Activated B cell treated with CpG ODN at 0.5 μM for 24 hours (primary cell): ENCODE data around the gene MB21D2. TPM values are rescaled to one million over a fixed set of nuclear protein-coding genes. Genes with fewer than 3 reads are reported as not detected.
A peak's percentile ranks its signal among the peaks of the same experiment; 100 is the strongest.

Experiments
- ATAC-seq: fragments of 200-7000 bp; cut with Tn5 transposase; one replicate; pipeline ENCODE4 v1.10.0; 2021; ENCODE audit warnings: low read depth, mild to moderate bottlenecking, moderate library complexity
- CTCF ChIA-PET: fragments of 350-600 bp; sonication (Branson Sonifier 250); formaldehyde crosslinking; loops from one replicate; lab custom pipeline; 2021; ENCODE audit warnings: antibody characterized with exemption; lab: Charles Lee
- POLR2A ChIA-PET: fragments of 350-600 bp; sonication (Branson Sonifier 250); formaldehyde crosslinking; loops from one replicate; lab custom pipeline; 2021; ENCODE audit warnings: antibody characterized with exemption; lab: Charles Lee
- DNase-seq: peaks from one replicate; pipeline ENCODE4 v3.0.0; 2022
- H3K27ac Mint-ChIP-seq: one replicate; pipeline ENCODE4 v1.8.0; 2020; ENCODE audit warnings: mixed read lengths
- H3K27me3 Mint-ChIP-seq: one replicate; pipeline ENCODE4 v1.8.0; 2021; ENCODE audit warnings: mixed read lengths
- H3K36me3 Mint-ChIP-seq: one replicate; pipeline ENCODE4 v1.8.0; 2021; ENCODE audit warnings: low read depth, mixed read lengths
- H3K4me1 Mint-ChIP-seq: one replicate; pipeline ENCODE4 v1.8.0; 2021; ENCODE audit warnings: mixed read lengths
- H3K4me3 Mint-ChIP-seq: one replicate; pipeline ENCODE4 v1.8.0; 2020; ENCODE audit warnings: mild to moderate bottlenecking, mixed read lengths
- H3K9me3 Mint-ChIP-seq: one replicate; pipeline ENCODE4 v1.8.0; 2020; ENCODE audit warnings: mixed read lengths
- intact Hi-C: fragments of 100-400 bp; cut with micrococcal nuclease; formaldehyde crosslinking; loops from one replicate; pipeline ENCODE4 v1.15.1; 2024
- total RNA-seq: library from RNA; stranded (reverse); gene quantifications from 2 replicates; pipeline ENCODE4 v1.2.3, GENCODE V29; 2022
- TF ChIP-seq, protein P1 (sequence below): fragments of 200-600 bp; IDR thresholded peaks from one replicate; pipeline ENCODE4 v1.8.0; 2022; ENCODE audit warnings: antibody characterized with exemption, mild to moderate bottlenecking

Gene MB21D2
- total RNA-seq, 1 donor from 2014 or later = 0.09 TPM

DNA sequence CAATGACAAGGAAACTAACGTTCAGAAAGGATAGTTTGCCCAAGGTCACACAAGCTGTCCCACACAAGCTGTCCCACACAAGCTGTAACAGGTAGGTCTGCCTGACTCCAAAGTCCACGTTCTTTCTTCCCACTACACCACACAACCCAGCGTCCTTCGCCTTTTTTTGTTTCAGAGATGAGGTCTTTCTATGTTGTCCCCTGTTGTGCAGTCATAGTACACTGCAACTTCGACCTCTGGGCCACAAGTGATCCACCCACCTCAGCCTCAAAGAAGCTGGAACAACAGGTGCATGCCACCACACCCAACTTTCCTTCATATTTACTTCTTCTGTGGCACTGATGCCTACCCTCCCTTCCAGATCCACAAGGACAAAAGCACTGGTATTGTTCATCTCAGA lies 21.4 kb downstream of the MB21D2 start:
- Mint-ChIP-seq H3K27me3 (peaks cover 8% of the 10 kb centered on the region), H3K4me3 (no peak overlapping the region), H3K4me1 (peaks cover 6% of the 10 kb centered on the region), H3K9me3 (no peaks in the 10 kb centered on the region), H3K27ac (no peak overlapping the region), H3K36me3 (no peaks in the 10 kb centered on the region)
- ChIA-PET POLR2A (no interaction called here), CTCF (no interaction called here)
- intact Hi-C loops = no loop called here
- no peak for DNase-seq
- TF ChIP-seq, protein P1, sequence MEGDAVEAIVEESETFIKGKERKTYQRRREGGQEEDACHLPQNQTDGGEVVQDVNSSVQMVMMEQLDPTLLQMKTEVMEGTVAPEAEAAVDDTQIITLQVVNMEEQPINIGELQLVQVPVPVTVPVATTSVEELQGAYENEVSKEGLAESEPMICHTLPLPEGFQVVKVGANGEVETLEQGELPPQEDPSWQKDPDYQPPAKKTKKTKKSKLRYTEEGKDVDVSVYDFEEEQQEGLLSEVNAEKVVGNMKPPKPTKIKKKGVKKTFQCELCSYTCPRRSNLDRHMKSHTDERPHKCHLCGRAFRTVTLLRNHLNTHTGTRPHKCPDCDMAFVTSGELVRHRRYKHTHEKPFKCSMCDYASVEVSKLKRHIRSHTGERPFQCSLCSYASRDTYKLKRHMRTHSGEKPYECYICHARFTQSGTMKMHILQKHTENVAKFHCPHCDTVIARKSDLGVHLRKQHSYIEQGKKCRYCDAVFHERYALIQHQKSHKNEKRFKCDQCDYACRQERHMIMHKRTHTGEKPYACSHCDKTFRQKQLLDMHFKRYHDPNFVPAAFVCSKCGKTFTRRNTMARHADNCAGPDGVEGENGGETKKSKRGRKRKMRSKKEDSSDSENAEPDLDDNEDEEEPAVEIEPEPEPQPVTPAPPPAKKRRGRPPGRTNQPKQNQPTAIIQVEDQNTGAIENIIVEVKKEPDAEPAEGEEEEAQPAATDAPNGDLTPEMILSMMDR = no peak
- no peak for ATAC-seq

DNA sequence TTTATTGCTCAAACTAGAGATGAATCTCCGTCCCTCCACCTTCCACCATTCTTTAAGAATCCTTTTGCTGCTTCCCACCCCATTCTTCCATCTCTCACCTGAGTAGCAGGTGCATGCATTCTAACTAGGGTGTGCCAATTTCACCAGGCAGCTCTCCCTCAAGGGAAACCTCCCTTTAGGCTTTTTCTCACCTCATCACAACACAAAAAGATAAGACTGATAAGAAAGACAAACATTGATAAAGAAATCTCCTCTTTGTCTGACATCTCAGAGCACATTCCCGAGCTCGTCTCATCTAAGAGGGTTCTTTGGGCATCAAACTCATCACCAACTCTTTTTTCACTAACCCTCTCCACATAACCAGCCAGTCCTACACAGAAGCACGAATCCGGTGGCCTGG lies 23.0 kb downstream of the MB21D2 start:
- Mint-ChIP-seq H3K4me1 (peaks cover 6% of the 10 kb centered on the region), H3K27me3 (peaks cover 8% of the 10 kb centered on the region), H3K27ac (no peak overlapping the region), H3K9me3 (no peaks in the 10 kb centered on the region), H3K36me3 (no peaks in the 10 kb centered on the region), H3K4me3 (no peak overlapping the region)
- intact Hi-C loops = no loop called here
- ChIA-PET POLR2A (no interaction called here), CTCF (no interaction called here)
- no peak for DNase-seq
- ATAC-seq = no peak
- TF ChIP-seq, protein P1 = no peak

DNA sequence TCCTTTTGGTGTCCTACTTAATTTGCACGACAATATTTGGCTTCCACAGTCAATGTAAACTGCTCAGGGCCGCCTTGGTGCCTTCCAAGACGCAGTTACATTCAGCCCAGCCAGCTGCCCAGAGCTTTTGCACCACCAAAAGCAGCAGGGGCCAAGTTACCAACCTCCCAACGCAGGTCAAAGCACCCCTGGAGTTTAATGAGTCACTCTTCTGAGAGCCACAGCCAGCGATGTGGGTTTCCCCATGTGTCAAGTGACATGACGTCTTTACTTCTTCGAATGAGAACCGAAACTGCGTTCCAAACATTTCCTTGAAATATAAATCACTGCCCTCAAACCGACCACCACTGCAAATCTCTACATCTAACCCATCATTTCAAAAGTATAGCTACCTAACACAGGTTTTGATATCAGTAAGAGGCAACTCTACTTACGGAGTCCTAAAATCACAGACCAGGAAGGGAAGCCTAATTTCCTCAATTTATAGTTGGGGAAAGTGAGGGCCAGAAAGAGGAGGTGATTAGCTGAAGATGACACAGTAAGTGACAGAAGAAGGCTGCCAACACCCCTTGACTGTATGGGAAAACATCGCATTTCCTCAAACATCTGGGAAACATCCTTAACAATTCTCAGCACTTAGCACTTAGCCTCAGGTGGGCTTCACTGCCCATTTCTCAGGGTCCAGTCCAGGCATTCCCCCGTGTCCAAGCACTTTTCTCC lies 24.5 kb downstream of the MB21D2 start:
- ChIA-PET CTCF (no interaction called here), POLR2A (no interaction called here)
- Mint-ChIP-seq H3K4me1 (peaks cover 6% of the 10 kb centered on the region), H3K36me3 (no peaks in the 10 kb centered on the region), H3K4me3 (peak overlapping the region; percentile 32), H3K9me3 (no peaks in the 10 kb centered on the region), H3K27me3 (peaks cover 8% of the 10 kb centered on the region), H3K27ac (peak overlapping the region; percentile 20)
- TF ChIP-seq, protein P1 = no peak
- ATAC-seq (peak; percentile 90), DNase-seq (no peak)
- intact Hi-C loops = no loop called here

DNA sequence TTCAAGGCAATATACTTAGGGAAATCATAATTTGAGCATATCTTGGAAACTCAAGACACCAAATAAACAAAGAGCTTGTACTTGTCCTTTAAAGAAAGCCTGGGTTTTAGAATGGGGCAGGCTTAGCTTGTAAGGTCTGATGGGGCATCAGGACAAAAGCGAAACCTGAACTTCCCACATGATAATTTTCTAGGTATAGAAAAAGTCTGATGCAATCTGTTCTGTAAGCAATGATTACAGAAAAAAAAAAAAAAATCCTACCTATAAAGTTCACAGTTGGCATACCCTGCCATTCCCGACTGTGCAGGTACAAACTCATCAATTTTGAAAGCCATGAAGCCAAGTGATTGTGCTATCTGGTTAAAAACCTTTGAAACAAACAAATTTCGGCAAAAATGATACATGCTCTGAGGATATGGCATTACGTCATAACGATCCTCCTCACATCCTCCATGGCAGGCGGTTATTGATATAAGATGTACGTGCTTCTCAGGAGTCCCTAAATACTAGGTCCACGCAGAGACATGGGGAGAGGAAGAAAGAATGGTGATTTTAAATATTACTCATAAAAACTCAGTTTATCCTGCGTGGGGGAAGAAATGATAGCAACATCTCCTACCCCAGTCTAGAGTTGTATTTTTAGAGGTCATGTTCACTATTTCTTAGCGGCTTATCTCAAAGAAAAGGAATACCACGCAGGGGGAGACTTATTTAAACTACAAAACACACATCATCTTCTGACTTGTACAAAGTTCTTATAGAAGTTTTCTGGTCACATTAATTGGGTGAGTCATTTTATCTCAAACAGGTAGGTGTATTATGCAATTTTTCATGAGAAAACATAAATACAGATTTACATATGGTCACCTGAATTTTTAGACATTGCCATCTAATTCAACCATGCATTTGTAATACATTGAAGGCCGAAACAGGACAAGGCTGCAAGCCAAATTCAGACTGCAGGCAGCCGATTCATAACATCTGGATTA lies 27.0 kb downstream of the MB21D2 start:
- H3K4me1 Mint-ChIP-seq = peaks cover 6% of the 10 kb centered on the region
- no peak overlapping the region for H3K4me3 Mint-ChIP-seq
- no peaks in the 10 kb centered on the region for H3K9me3 Mint-ChIP-seq
- ChIA-PET POLR2A (interaction anchor here (0.7 kb wide), 1 partner anchor 308 kb away, joined by 4 read pairs; no protein-coding TSS in a partner anchor), CTCF (no interaction called here)
- H3K36me3 Mint-ChIP-seq = no peaks in the 10 kb centered on the region
- TF ChIP-seq, protein P1 = no peak
- peaks cover 8% of the 10 kb centered on the region for H3K27me3 Mint-ChIP-seq
- no peak overlapping the region for H3K27ac Mint-ChIP-seq
- DNase-seq (no peak), ATAC-seq (no peak)
- intact Hi-C loops = no loop called here

DNA sequence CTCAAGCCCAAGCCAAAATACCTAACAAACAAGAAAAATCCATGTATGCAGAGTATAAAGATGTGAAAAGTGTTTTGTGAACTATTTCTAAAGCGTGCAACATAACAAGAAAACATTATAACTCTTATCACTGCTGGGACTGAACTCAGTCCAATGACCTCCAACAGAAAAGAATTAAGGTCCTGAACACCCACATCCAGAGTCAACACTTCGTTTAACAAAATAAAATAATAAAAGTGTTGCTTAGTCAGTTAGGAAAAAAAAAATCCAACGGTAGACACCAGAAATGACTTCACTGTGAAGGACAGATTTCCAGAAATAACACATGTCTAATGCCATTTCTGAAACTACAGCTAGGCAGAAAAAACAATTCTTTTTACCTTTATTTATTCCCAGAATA lies 28.0 kb downstream of the MB21D2 start:
- ChIA-PET CTCF (no interaction called here), POLR2A (interaction anchor here (0.7 kb wide), 1 partner anchor 307 kb away, joined by 4 read pairs; no protein-coding TSS in a partner anchor)
- Mint-ChIP-seq H3K36me3 (no peaks in the 10 kb centered on the region), H3K27me3 (peaks cover 8% of the 10 kb centered on the region), H3K4me1 (peaks cover 6% of the 10 kb centered on the region), H3K4me3 (no peak overlapping the region), H3K9me3 (no peaks in the 10 kb centered on the region), H3K27ac (no peak overlapping the region)
- no peak for ATAC-seq
- intact Hi-C loops = loop anchor here (2.0 kb wide), 1 partner anchor 73 kb away; no protein-coding TSS in a partner anchor
- no peak for DNase-seq
- TF ChIP-seq, protein P1 = no peak
